ENCODE results near the gene ASTN2.

Gene ASTN2

GRCh38 chr9:117300371-117301110, 114.3 kb downstream of the ASTN2 start:
- DNase-seq, result no peak

- DNase-seq, result no peak
Observed at GRCh38 chr9:117296453-117296852, 118.4 kb downstream of the ASTN2 start.

- no peak for DNase-seq
Observed at GRCh38 chr9:117293206-117294114, 121.4 kb downstream of the ASTN2 start.

- DNase-seq, result no peak
Observed at GRCh38 chr9:117290856-117291622, 123.8 kb downstream of the ASTN2 start.

- no peak for DNase-seq
Observed at GRCh38 chr9:117290306-117290840, 124.5 kb downstream of the ASTN2 start.

GRCh38 chr9:117286245-117286644, 128.6 kb downstream of the ASTN2 start:
- DNase-seq, result no peak

- DNase-seq, result no peak
Observed at GRCh38 chr9:117284414-117284813, 130.4 kb downstream of the ASTN2 start.

GRCh38 chr9:117282541-117282940, 132.3 kb downstream of the ASTN2 start:
- no peak for DNase-seq

DNA sequence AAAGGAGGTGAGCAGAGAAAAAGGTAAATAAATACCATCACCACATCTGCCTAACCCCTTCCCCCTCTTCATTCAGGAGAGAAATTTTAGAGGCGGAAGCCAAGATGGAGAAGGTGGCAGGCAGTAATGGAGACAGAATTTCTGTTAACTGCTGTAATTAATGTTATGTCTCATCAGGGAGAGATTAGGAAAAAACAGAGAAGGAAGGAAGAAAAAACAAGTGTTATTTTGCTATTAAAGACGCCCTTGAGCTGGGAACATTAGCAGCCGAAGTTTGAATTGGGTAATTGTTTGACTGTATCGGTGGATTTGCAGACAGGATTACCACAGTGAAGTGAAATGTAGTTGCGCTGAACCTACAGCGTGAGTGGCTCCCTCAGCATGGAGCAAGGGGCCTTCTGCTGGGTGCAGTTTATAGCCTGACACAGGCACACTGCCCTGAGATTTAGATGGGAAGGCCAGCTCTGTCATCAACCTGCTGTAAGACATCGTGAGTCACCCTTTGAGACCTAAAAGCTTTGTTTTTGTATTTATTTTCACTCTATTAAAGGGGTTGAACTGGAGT, 136.3 kb downstream of the ASTN2 start:
- DNase-seq, result no peak

DNA sequence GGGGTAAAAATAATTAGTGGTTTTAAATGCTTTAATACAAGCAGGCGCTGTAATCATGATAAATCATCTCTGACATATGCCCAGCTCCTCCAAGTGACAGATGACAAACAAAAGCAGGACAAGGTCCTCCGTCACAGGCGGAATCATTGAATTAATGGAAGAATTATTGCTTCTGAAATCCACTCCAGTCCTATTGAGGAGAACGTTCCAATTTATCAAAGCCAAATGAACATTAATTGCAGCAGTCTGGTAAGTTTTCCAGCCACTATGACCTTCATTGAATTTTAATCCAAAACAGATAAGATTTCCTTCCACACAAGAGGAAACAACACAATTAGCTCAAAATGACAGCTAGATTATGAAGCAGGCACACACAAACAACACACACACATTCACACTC, 136.8 kb downstream of the ASTN2 start:
- no peak for DNase-seq

DNA sequence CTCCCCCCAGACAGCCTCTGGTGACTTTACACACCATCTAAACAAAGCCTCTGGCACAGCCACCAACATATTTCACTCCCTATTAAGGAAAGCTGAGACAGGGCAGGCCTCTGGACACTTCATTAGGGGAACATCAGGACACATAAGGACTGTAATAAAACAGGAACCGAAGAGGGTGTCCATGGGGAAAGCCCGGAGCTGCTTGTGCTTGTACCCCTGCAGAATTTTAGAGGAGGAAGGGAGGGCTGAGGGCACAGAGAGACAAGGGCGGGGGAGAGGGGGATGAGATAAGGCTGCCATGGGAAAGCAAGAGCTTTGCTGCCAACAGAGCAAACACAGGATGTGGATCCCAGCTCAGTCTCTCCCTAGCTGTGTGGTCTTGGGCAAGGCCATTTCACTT, 138.4 kb downstream of the ASTN2 start:
- no peak for DNase-seq

DNA sequence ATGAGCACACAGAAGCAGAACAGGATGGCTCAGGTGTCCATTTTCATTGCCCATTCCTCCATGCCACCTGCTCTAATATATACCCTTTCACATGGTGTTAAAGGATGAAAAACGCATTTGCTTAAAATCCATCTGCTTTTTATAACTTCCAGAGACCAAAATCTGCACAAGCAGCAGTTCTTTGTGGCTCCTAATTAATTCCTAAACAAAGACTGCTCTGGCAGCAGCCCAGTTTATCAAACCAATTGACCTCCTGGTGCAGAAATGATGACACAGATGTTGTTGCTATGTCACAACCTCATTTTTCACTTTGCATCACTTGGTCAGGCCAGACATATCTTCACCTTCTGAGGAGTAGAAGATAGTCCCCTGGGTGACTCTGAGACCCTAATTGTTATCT, 141.2 kb downstream of the ASTN2 start:
- DNase-seq, result no peak

DNA sequence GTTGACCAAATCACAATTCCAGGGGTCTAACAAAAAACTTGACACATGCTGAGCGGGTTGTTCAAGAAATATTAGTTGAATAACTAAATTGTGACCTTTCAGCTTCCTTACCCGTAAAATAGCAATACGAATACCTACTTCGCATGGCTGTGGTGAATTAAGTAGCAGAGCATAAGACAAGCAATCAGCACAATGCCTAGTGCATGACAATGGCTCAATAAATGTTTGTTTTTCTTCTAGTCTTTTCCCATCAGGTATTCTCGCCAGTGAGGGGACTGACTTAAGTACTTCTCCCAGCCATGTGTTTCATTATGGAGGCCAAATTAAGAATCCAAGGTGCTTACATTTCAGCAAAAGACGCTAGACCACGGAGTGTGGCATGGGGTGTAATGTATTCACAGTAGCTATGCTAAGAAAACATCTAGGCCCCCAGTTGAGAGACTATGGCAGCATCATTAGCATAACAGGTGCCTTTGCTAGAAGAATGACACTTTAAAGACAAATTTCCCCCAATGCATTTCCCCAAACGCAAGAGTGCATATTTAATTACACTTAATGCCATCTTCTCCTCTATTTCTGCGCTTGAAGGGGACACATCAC, 145.9 kb downstream of the ASTN2 start:
- DNase-seq, result no peak

DNA sequence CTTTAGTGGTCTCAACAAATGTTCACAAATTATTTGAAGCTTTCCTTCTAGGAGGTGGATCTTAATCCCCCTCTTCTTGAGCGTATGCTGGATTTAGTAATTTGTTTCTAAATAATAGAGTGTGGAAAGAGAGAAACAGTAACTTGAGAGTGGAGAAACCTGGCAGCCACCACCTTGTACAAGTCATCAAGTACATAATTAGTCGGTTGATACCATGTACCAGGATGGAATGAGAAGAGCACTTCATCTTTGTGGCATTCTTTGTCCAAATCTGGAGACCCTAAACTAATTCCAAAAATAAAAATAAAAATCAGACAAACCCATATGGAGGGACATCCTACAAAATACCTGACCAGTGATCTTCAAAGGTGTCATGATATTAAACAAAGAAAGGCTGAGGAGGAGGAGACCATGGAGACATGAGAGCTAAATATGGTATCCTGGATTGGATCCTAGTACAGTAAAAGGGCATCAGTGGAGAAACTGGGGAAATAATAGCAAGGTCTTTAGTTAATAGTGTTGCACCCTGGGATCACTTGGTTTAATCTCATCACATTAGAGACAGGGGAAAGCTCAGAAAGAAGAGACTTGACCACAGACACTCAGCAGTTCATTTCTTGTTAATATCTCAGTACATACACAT, 147.9 kb downstream of the ASTN2 start:
- no peak for DNase-seq

DNA sequence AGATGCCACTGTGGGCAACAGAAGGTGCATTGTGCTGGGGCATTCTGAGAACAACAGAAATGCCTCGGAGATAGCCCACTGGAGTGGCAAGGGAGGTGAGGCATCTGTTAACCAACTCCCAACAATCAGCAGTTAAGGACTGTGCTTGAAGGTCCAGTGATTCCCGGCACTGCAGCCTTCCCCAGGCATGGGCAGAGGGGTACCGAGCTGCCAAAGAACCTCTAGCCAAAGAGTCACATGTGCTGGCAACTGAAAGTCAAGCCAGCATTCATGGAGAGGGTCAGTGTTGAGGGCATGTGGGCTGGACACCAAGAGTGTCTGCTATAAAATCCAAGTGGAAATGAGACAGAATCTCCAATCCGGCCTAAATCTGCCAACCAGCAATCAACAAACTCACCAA, 149.6 kb downstream of the ASTN2 start:
- DNase-seq, result no peak

DNA sequence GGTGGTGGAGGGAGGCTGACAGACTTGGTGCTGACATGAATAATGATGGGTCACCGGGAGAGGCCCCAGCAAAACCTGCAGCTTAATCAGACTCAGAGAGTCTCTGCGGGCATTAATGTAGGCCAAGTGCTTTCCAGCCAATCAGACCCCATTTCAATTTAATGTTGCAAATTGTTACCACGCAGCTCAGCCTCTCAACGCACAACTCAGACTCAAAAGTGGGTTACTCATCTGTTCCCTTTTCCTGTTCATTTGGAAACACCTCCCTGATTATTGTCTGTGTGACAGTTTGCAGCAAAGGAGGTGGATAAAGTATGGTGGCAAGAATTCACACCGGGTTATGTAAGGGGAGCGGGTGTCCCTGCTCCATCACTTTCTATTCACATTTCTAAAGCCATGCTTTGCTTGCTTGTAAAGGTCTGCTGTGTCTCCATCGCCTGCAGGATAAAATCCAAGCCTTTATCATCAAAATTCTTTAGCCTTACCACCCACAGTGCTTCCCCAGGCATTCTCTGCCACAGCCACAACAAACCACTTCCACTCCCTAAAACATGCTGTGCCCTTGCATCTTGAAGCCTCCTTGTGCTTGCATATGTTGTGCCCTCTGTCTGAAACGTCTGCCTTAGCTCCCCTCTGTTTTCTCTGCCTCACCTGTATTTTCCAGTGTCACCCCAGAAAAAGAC, 156.5 kb downstream of the ASTN2 start:
- no peak for DNase-seq

DNA sequence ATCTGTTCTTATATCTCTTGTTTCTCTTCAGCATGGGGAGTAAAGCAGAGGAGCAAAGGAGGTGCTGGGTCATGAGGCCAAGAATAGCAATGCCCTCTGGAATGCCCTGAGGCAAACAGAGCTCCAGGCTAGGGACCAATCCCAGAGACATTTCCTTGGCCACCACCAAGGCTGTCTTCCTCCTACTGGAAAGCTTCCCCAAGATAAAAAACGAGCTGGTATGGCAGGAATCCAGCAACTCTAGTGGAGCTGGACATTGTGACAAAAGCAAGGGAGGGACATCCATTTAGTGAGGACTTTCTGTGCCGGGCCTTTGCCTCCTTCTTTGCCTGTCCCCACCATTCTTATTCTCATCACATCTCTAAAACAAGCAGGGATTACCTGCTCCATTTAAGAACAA, 161.6 kb downstream of the ASTN2 start:
- DNase-seq, result no peak

- no peak for DNase-seq
Observed at GRCh38 chr9:117250610-117251215, 164.1 kb downstream of the ASTN2 start.

DNA sequence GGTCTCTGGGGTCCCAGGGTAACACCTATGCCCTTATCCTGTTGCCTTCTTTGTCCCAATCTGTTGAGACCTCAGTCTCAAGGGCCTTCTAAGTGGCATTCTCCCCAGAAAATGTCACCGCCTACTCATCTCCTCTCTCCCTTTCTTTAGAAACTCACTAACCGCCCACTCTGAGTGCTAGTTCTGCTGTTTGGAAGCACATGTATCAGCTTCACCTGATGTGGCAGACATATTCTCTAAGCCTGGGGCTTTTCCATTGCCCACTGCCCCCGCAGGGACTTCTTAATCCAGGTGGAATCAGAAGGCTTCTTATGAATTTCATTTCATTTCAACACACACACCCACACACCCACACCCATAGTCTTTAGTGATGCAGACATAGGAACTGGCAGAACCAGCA, 165.1 kb downstream of the ASTN2 start:
- no peak for DNase-seq

DNA sequence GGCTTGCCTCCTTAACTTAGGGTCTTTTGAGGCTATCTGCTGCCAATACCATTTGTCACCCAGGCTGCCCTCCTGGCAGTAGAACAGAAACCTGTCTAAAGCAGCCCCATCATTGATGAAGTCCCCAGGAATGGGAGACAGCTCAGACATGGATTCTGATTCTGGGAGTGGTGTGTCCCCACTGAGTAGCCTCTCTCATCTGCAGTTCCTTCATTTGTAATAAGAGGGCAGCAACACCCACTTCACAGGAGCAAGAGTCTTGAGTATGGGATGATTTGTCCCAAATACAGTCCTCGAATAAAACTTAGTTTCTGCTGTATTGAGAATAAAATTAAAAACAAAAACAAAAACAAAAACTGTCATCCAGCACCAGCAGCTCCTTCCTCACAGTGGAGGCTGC, 167.6 kb downstream of the ASTN2 start:
- no peak for DNase-seq

Data from activated CD4-positive, alpha-beta T cell treated with anti-CD3 and anti-CD28 coated beads for 4 hours (primary cell).